Activated CD8-positive, alpha-beta T cell treated with anti-CD3 and anti-CD28 coated beads for 36 hours (primary cell): Measurements from ENCODE around the gene SLIT1. TPM values are rescaled to one million over a fixed set of nuclear protein-coding genes. Genes with fewer than 3 reads are reported as not detected.

Experiments used
- ATAC-seq: fragments of 200-7000 bp; cut with Tn5 transposase; one replicate; pipeline ENCODE4 v1.10.0; 2021; ENCODE audit warnings: mild to moderate bottlenecking, moderate library complexity
- CTCF ChIA-PET: fragments of 350-600 bp; sonication (Branson Sonifier 250); formaldehyde crosslinking; loops from one replicate; lab custom pipeline; 2021; ENCODE audit warnings: antibody characterized with exemption; lab: Charles Lee
- POLR2A ChIA-PET: fragments of 350-600 bp; sonication (Branson Sonifier 250); formaldehyde crosslinking; loops from one replicate; lab custom pipeline; 2021; ENCODE audit warnings: antibody characterized with exemption; lab: Charles Lee
- DNase-seq: peaks from one replicate; pipeline ENCODE4 v3.0.0-alpha.2; 2020
- H3K27ac Mint-ChIP-seq: one replicate; pipeline ENCODE4 v1.8.0; 2021; ENCODE audit warnings: mild to moderate bottlenecking, mixed read lengths
- H3K27me3 Mint-ChIP-seq: one replicate; pipeline ENCODE4 v1.8.0; 2021; ENCODE audit warnings: mixed read lengths
- H3K36me3 Mint-ChIP-seq: one replicate; pipeline ENCODE4 v1.8.0; 2021; ENCODE audit warnings: low read depth, mixed read lengths
- H3K4me1 Mint-ChIP-seq: one replicate; pipeline ENCODE4 v1.8.0; 2021; ENCODE audit warnings: low read depth, mixed read lengths
- H3K4me3 Mint-ChIP-seq: one replicate; pipeline ENCODE4 v1.8.0; 2021; ENCODE audit warnings: mild to moderate bottlenecking, moderate library complexity, mixed read lengths
- H3K9me3 Mint-ChIP-seq: one replicate; pipeline ENCODE4 v1.8.0; 2021; ENCODE audit warnings: mixed read lengths
- CTCF ChIP-seq: fragments of 200-600 bp; IDR thresholded peaks from one replicate; pipeline ENCODE4 v1.8.0; 2022; ENCODE audit warnings: antibody characterized with exemption, mild to moderate bottlenecking
- intact Hi-C: fragments of 100-400 bp; cut with micrococcal nuclease; formaldehyde crosslinking; loops from one replicate; pipeline ENCODE4 v1.10.0; 2022
- total RNA-seq, 2 experiments: library from RNA; stranded (reverse); gene quantifications; one replicate each; pipeline ENCODE4 v1.2.3, GENCODE V29; 2021

The SLIT1 gene
- total RNA-seq, 2 experiments from 2014 or later: 0.34 to 1.2 TPM

GRCh38 chr10:97159646-97160305 lies 26.0 kb downstream of the SLIT1 start:
- POLR2A ChIA-PET: no interaction called here
- H3K27ac Mint-ChIP-seq: no peak overlapping the region
- no peak overlapping the region for H3K4me3 Mint-ChIP-seq
- H3K4me1 Mint-ChIP-seq: no peaks in the 10 kb centered on the region
- ATAC-seq (no peak), DNase-seq (no peak)
- TF ChIP-seq CTCF: no peak
- H3K27me3 Mint-ChIP-seq: no peaks in the 10 kb centered on the region
- intact Hi-C loops: no loop called here
- H3K36me3 Mint-ChIP-seq: no peaks in the 10 kb centered on the region
- no peaks in the 10 kb centered on the region for H3K9me3 Mint-ChIP-seq
- CTCF ChIA-PET: interaction anchor here (1.6 to 2.0 kb wide), 2 partner anchors 11 to 37 kb away, joined by 5 to 7 read pairs; no protein-coding TSS in a partner anchor

- H3K4me3 Mint-ChIP-seq: no peak overlapping the region
Measured at GRCh38 chr10:97157578-97158095, 28.1 kb downstream of the SLIT1 start.

GRCh38 chr10:97154781-97155180 lies 31.0 kb downstream of the SLIT1 start:
- ATAC-seq (no peak), DNase-seq (no peak)
- Mint-ChIP-seq H3K4me1 (no peaks in the 10 kb centered on the region), H3K36me3 (no peaks in the 10 kb centered on the region), H3K9me3 (no peaks in the 10 kb centered on the region), H3K27me3 (no peaks in the 10 kb centered on the region), H3K4me3 (no peak overlapping the region), H3K27ac (no peak overlapping the region)
- TF ChIP-seq CTCF: no peak
- POLR2A ChIA-PET: no interaction called here
- CTCF ChIA-PET: interaction anchor here (1.0 kb wide), 1 partner anchor 55 kb away, joined by 5 read pairs; no protein-coding TSS in a partner anchor
- intact Hi-C loops: no loop called here

More at GRCh38 chr10:97157578-97158095, 28.1 kb downstream of the SLIT1 start:
- Mint-ChIP-seq H3K36me3 (no peaks in the 10 kb centered on the region), H3K4me1 (no peaks in the 10 kb centered on the region), H3K27ac (no peak overlapping the region), H3K9me3 (no peaks in the 10 kb centered on the region), H3K27me3 (no peaks in the 10 kb centered on the region)
- ATAC-seq: no peak
- no peak for DNase-seq
- intact Hi-C loops: no loop called here
- TF ChIP-seq CTCF: no peak
- POLR2A ChIA-PET: no interaction called here
- CTCF ChIA-PET: interaction anchor here (0.9 to 1.5 kb wide), 3 partner anchors 38 to 52 kb away, joined by 3 to 6 read pairs (median 4); no protein-coding TSS in a partner anchor

- Mint-ChIP-seq H3K36me3 (no peaks in the 10 kb centered on the region), H3K9me3 (no peaks in the 10 kb centered on the region), H3K27me3 (no peaks in the 10 kb centered on the region), H3K4me1 (no peaks in the 10 kb centered on the region), H3K27ac (no peak overlapping the region), H3K4me3 (no peak overlapping the region)
- ATAC-seq (no peak), DNase-seq (no peak)
- ChIA-PET CTCF (no interaction called here), POLR2A (no interaction called here)
- TF ChIP-seq CTCF: no peak
- intact Hi-C loops: no loop called here
Measured at GRCh38 chr10:97154162-97154561, 31.6 kb downstream of the SLIT1 start.

GRCh38 chr10:97153270-97153850 lies 32.4 kb downstream of the SLIT1 start:
- ChIA-PET POLR2A (no interaction called here), CTCF (no interaction called here)
- Mint-ChIP-seq H3K27me3 (no peaks in the 10 kb centered on the region), H3K27ac (no peak overlapping the region), H3K9me3 (no peaks in the 10 kb centered on the region), H3K4me1 (no peaks in the 10 kb centered on the region), H3K4me3 (no peak overlapping the region), H3K36me3 (no peaks in the 10 kb centered on the region)
- intact Hi-C loops: no loop called here
- ATAC-seq: no peak
- TF ChIP-seq CTCF: no peak
- DNase-seq: no peak
